CD4-positive, alpha-beta T cell treated with Interleukin-4 for 1 hour (primary cell): Measurements from ENCODE around the gene CCDC116.
"Not testable (repeated sequence)": the region's sequence is repeated elsewhere in the genome, so short reads cannot be mapped to it uniquely, and the experiment has no call there.

Experiments
- DNase-seq, 2 donors: peaks; one replicate each; pipeline ENCODE4 v3.0.0-alpha.2; 2020 to 2022

The CCDC116 gene

GRCh38 chr22:21611210-21611977 lies 21.2 kb upstream of the CCDC116 start:
- DNase-seq = no peak

GRCh38 chr22:21612858-21613257 lies 19.7 kb upstream of the CCDC116 start:
- no peak for DNase-seq

GRCh38 chr22:21613553-21614233 lies 18.9 kb upstream of the CCDC116 start:
- no peak for DNase-seq

GRCh38 chr22:21615731-21616130 lies 16.8 kb upstream of the CCDC116 start:
- no peak for DNase-seq

GRCh38 chr22:21617337-21617736 lies 15.2 kb upstream of the CCDC116 start:
- DNase-seq = not testable (repeated sequence)

- no peak for DNase-seq
These were observed 11.5 kb upstream of the CCDC116 start for GRCh38 chr22:21621025-21621424.

- no peak for DNase-seq
These were observed 10.3 kb upstream of the CCDC116 start for GRCh38 chr22:21622011-21622918.

GRCh38 chr22:21622919-21623647 lies 9.5 kb upstream of the CCDC116 start:
- no peak for DNase-seq

GRCh38 chr22:21623648-21623970 lies 9.0 kb upstream of the CCDC116 start:
- no peak for DNase-seq

GRCh38 chr22:21624120-21624879 lies 8.3 kb upstream of the CCDC116 start:
- peak; percentile 24 to 33 for DNase-seq

GRCh38 chr22:21624880-21625791 lies 7.4 kb upstream of the CCDC116 start:
- no peak for DNase-seq

GRCh38 chr22:21626073-21626734 lies 6.4 kb upstream of the CCDC116 start:
- DNase-seq = no peak

- DNase-seq = no peak
These were observed 5.7 kb upstream of the CCDC116 start for GRCh38 chr22:21626735-21627469.

- DNase-seq = no peak
These were observed 3.9 kb upstream of the CCDC116 start for GRCh38 chr22:21628386-21629254.

- peak; percentile 93 to 94 for DNase-seq
These were observed 3.1 kb upstream of the CCDC116 start, which contains the start of gene YDJC for GRCh38 chr22:21629255-21630149. Gene YDJC (minus strand): TSS chr22:21630022. CDS start chr22:21630014, 8 bp downstream.

GRCh38 chr22:21631025-21631424 lies 1.5 kb upstream of the CCDC116 start:
- DNase-seq = no peak

- DNase-seq = no peak
These were observed 371 bp downstream of the CCDC116 start for GRCh38 chr22:21632931-21633330.
